Coronary artery (tissue), 2 donors: ENCODE results near the gene OBSCN.

Experiments
- DNase-seq: peaks from one replicate; pipeline ENCODE4 v3.0.0-alpha.2; 2017; ENCODE audit warnings: low spot score
- H3K27ac ChIP-seq, 2 donors: fragments of 200-600 bp; sonication (generic); one replicate each; pipeline ENCODE4 v1.5.1; 2016 to 2019
- H3K4me3 ChIP-seq: fragments of 200-600 bp; sonication (generic); 2 replicates; pipeline ENCODE4 v1.5.1; 2016; ENCODE audit warnings: mild to moderate bottlenecking, moderate library complexity
- CTCF ChIP-seq: fragments of 200-600 bp; sonication (generic); IDR thresholded peaks from one replicate; pipeline ENCODE4 v1.5.1; 2019; ENCODE audit warnings: antibody characterized with exemption

OBSCN gene

GRCh38 chr1:228378873-228379460 is 171.1 kb downstream of the OBSCN start:
- no peak for DNase-seq
- no peak for TF ChIP-seq CTCF
- Histone ChIP-seq H3K4me3 (peak overlapping the region; percentile 84), H3K27ac (peak overlapping the region; percentile 66 to 83)

DNA sequence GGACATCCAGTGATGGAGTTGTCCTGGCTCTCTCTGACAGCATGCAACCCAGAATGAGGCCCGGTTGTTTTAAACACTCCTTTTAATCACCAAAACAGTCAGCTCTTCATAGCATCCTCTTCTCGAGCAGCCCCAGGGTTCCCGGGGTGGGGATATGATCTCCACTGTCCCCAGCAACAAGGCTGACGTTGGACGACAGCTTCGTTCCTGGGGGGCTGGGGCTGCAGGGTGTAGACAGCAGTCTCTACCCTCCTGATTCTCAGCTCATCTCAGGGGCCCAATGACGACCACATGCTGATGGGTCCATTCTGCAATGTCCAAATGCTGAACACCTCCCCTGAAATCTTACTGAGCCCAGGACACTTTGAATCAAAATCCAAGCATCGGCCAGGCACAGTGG is 171.8 kb downstream of the OBSCN start:
- Histone ChIP-seq H3K4me3 (peak overlapping the region; percentile 84), H3K27ac (no peak overlapping the region)
- DNase-seq: no peak
- no peak for TF ChIP-seq CTCF

- TF ChIP-seq CTCF: no peak
- H3K4me3 ChIP-seq: no peak overlapping the region
- DNase-seq: no peak
- no peak overlapping the region for H3K27ac ChIP-seq
Measured at GRCh38 chr1:228381356-228381755, 173.5 kb downstream of the OBSCN start.

- Histone ChIP-seq H3K27ac (no peak overlapping the region), H3K4me3 (no peak overlapping the region)
- no peak for DNase-seq
- no peak for TF ChIP-seq CTCF
Measured at GRCh38 chr1:228383773-228384172, 175.9 kb downstream of the OBSCN start.

DNA sequence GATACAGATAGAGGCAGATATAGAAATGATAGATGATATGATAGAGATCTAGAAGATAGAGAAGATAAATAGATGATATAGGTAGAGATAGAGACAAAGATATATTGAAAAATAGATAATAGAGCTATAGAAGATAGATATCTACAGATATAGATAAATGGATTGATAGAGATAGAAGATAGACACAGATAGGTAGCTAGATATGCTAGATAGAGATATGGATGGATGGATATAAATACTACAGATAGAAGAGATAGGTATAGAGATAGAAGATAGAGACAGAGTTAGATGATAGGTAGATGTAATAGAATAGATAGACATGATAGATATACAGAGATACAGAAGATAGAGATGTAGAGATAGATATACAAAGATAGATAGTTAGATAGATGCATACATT is 177.4 kb downstream of the OBSCN start:
- no peak for DNase-seq
- Histone ChIP-seq H3K27ac (no peak overlapping the region), H3K4me3 (no peak overlapping the region)
- no peak for TF ChIP-seq CTCF

DNA sequence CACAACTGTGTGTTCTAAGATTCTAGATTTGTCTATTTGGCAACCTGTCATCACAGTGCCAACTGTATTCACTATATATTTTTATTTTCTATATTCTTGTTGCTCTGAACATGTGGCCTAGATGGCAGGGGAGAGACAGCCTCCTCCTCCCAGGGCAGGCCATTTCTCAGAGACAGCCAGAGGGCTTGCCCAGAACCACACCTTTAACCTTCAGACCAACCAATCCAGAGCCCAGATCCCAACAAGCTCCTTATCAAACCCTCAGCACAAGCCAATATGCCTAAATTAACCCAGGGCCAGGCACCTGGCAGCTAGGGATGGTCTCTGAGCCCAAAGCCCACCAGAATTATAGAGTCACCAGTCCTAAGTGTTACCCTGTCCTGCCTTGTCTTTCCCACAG is 179.5 kb downstream of the OBSCN start:
- no peak for TF ChIP-seq CTCF
- DNase-seq: no peak
- Histone ChIP-seq H3K27ac (no peak overlapping the region), H3K4me3 (no peak overlapping the region)

- TF ChIP-seq CTCF: no peak
- Histone ChIP-seq H3K4me3 (no peak overlapping the region), H3K27ac (no peak overlapping the region)
- no peak for DNase-seq
Measured at GRCh38 chr1:228390649-228391048, 182.8 kb downstream of the OBSCN start.
